Stimulated activated CD8-positive, alpha-beta memory T cell treated with anti-CD3 and anti-CD28 coated beads, Interleukin-12 subunit alpha, Interleukin-12 subunit beta, amount 100 ng/mL, for 24 hours (primary cell): ENCODE results near the gene NUDC.

Experiments
- DNase-seq: peaks from one replicate; pipeline ENCODE4 v3.0.0-alpha.2; 2020; ENCODE audit errors: extremely low read depth

The NUDC gene

GRCh38 chr1:26951216-26951615 lies 29.7 kb downstream of the NUDC start:
- no peak for DNase-seq

GRCh38 chr1:26951821-26952497 lies 30.4 kb downstream of the NUDC start:
- DNase-seq: no peak

- no peak for DNase-seq
Observed at GRCh38 chr1:26953374-26953773, 31.8 kb downstream of the NUDC start.

- DNase-seq: no peak
Observed at GRCh38 chr1:26956321-26956720, 34.8 kb downstream of the NUDC start.

GRCh38 chr1:26957306-26957705 lies 35.8 kb downstream of the NUDC start:
- DNase-seq: no peak

- no peak for DNase-seq
Observed at GRCh38 chr1:26959270-26959669, 37.7 kb downstream of the NUDC start.

- DNase-seq: no peak
Observed at GRCh38 chr1:26959722-26960624, 38.4 kb downstream of the NUDC start, which contains the start of gene KDF1. KDF1 (minus strand) TSS chr1:26960468; CDS start chr1:26952380, 8,088 bp downstream.

GRCh38 chr1:26960625-26960966 lies 39.1 kb downstream of the NUDC start:
- no peak for DNase-seq

GRCh38 chr1:26961826-26962225 lies 40.3 kb downstream of the NUDC start:
- no peak for DNase-seq

- no peak for DNase-seq
Observed at GRCh38 chr1:26965213-26965612, 43.7 kb downstream of the NUDC start.

GRCh38 chr1:26965628-26966027 lies 44.1 kb downstream of the NUDC start:
- no peak for DNase-seq

- no peak for DNase-seq
Observed at GRCh38 chr1:26970810-26971209, 49.3 kb downstream of the NUDC start.

- DNase-seq: no peak
Observed at GRCh38 chr1:26971590-26971989, 50.0 kb downstream of the NUDC start.

GRCh38 chr1:26972390-26972789 lies 50.8 kb downstream of the NUDC start:
- DNase-seq: no peak

- DNase-seq: no peak
Observed at GRCh38 chr1:26972821-26973220, 51.3 kb downstream of the NUDC start.

GRCh38 chr1:26976621-26977510 lies 55.3 kb downstream of the NUDC start:
- no peak for DNase-seq

- no peak for DNase-seq
Observed at GRCh38 chr1:26978901-26979300, 57.4 kb downstream of the NUDC start.

- no peak for DNase-seq
Observed at GRCh38 chr1:26981146-26981846, 59.8 kb downstream of the NUDC start.

GRCh38 chr1:26983863-26984262 lies 62.3 kb downstream of the NUDC start:
- no peak for DNase-seq

- no peak for DNase-seq
Observed at GRCh38 chr1:26984291-26984690, 62.7 kb downstream of the NUDC start.

GRCh38 chr1:26986658-26987057 lies 65.1 kb downstream of the NUDC start:
- no peak for DNase-seq
